ENCODE data around the gene GPR173. TPM values are rescaled to one million over a fixed set of nuclear protein-coding genes. Genes with fewer than 3 reads are reported as not detected.

GPR173 gene
- total RNA-seq, 1 donor, result 5.4 TPM

DNA sequence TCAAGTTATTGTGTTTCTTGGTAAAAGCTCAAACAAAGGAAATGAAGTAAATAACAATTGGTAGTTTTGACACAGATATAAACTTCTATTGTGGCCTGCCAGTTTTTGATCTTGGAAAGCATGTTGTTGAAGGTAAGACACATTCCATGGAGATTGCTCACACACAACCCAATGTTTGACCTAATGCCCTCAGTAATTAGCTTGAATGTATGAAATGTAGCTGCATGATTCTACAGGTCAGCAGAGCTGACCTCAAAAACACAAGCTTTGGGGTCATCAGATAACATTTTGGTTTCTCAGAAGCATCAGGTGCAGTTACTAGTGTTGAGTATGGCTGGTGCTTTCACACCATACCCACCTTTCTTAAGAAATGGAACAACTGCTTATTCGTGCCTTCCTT, 16.5 kb downstream of the GPR173 start:
- no peak for DNase-seq (ENCODE audit: low read depth in 2 of 3, low spot score in 2 of 3)

- DNase-seq (ENCODE audit: low read depth in 2 of 3, low spot score in 2 of 3), result no peak
These were observed 22.5 kb downstream of the GPR173 start for GRCh38 chrX:53071064-53071463.

- DNase-seq (ENCODE audit: low read depth in 2 of 3, low spot score in 2 of 3), result peak; percentile 71 to 84 (median 71)
These were observed 23.2 kb downstream of the GPR173 start for GRCh38 chrX:53071604-53072417.

GRCh38 chrX:53072418-53073114, 24.0 kb downstream of the GPR173 start:
- no peak for DNase-seq (ENCODE audit: low read depth in 2 of 3, low spot score in 2 of 3)

- DNase-seq (ENCODE audit: low read depth in 2 of 3, low spot score in 2 of 3), result no peak
These were observed 24.6 kb downstream of the GPR173 start for GRCh38 chrX:53073115-53073586.

DNA sequence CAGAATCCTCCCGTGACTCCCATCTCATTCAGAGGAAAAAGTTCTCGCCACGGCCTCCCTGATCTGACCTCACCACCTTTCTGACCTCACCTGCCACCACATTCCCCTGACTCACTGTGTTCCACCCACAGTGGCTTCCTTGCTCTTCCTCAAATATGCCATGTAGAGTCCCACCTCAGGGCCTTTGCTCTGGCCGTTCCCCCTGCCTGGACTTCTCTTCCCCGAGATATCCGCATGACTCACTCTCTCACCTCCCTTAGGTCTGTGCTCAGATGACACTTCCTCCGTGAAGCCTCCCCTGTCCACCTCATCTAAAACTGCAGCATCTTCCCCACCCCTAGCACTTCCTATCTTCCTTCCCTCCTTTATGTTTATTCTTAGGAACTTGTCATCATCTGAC, 26.4 kb downstream of the GPR173 start:
- no peak for DNase-seq (ENCODE audit: low read depth in 2 of 3, low spot score in 2 of 3)

- DNase-seq (ENCODE audit: low read depth in 2 of 3, low spot score in 2 of 3), result no peak
These were observed 28.1 kb downstream of the GPR173 start for GRCh38 chrX:53076671-53077070.

GRCh38 chrX:53077207-53078197, 28.9 kb downstream of the GPR173 start:
- DNase-seq (ENCODE audit: low read depth in 2 of 3, low spot score in 2 of 3), result no peak

GRCh38 chrX:53078943-53079342, 30.4 kb downstream of the GPR173 start:
- no peak for DNase-seq (ENCODE audit: low read depth in 2 of 3, low spot score in 2 of 3)

GRCh38 chrX:53080628-53081580, 32.3 kb downstream of the GPR173 start:
- no peak for DNase-seq (ENCODE audit: low read depth in 2 of 3, low spot score in 2 of 3)

GRCh38 chrX:53081925-53082772, 33.6 kb downstream of the GPR173 start, which contains the start of gene TSPYL2:
TSS of gene TSPYL2 (plus strand) at chrX:53082367. CDS start at chrX:53082499, 132 bp downstream.
- peak; percentile 74 to 97 (median 93) for DNase-seq (ENCODE audit: low read depth in 2 of 3, low spot score in 2 of 3)

DNA sequence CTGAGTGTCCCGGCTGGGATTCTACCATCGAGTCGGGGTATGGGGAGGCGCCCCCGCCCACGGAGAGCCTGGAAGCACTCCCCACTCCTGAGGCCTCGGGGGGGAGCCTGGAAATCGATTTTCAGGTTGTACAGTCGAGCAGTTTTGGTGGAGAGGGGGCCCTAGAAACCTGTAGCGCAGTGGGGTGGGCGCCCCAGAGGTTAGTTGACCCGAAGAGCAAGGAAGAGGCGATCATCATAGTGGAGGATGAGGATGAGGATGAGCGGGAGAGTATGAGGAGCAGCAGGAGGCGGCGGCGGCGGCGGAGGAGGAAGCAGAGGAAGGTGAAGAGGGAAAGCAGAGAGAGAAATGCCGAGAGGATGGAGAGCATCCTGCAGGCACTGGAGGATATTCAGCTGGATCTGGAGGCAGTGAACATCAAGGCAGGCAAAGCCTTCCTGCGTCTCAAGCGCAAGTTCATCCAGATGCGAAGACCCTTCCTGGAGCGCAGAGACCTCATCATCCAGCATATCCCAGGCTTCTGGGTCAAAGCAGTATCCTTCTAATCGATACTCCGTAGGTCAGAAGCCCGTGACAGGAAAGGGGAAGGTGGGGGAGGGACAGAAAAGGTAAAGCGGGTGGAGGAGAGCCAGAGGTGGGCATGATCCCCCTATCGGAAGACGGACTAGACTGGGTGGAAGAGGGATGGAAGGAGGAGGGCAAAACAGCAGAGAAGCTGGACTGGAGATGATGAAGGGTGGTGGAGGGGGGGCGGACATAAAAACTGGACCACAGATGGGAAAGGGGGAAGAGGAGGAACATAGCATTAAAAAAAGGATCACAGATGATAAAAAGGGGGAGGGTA, 34.4 kb downstream of the GPR173 start:
- DNase-seq (ENCODE audit: low read depth in 2 of 3, low spot score in 2 of 3), result no peak

DNA sequence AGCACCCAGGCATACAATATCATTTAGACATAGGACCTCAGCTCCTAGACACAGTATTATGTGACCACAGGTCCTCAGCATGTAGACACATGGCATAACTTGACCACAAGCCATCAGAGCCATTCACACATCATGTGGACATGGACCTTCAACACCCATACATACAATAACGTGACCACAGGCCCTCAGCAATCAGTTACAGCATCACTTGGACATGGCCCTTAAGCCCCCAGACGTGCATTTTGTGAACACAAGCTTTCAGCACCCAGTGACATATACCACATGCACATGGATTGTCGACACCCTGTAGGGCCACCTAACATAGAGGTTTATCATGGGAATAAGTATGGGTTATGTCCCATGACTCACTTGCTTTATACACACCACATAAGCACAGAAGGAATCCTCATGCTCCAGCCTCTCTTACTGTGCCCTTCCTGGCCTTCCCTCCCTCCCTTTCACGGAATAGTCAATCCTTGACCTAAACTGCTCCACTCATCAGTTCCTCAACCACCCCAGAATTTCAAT, 35.5 kb downstream of the GPR173 start:
- no peak for DNase-seq (ENCODE audit: low read depth in 2 of 3, low spot score in 2 of 3)

DNA sequence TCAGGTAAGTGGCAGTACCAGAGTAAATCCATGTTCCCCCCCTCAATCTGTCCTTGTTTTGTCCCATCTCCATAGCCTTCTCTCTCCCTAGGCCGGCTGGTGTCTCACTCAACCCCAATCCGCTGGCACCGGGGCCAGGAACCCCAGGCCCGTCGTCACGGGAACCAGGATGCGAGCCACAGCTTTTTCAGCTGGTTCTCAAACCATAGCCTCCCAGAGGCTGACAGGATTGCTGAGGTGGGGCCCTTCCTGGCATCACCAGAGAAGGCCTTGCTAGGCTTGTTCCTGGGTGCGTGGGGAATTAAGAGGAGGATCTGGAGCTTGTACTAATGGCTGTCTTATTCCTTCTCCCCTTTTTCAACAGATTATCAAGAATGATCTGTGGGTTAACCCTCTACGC, 36.3 kb downstream of the GPR173 start:
- DNase-seq (ENCODE audit: low read depth in 2 of 3, low spot score in 2 of 3), result no peak

DNA sequence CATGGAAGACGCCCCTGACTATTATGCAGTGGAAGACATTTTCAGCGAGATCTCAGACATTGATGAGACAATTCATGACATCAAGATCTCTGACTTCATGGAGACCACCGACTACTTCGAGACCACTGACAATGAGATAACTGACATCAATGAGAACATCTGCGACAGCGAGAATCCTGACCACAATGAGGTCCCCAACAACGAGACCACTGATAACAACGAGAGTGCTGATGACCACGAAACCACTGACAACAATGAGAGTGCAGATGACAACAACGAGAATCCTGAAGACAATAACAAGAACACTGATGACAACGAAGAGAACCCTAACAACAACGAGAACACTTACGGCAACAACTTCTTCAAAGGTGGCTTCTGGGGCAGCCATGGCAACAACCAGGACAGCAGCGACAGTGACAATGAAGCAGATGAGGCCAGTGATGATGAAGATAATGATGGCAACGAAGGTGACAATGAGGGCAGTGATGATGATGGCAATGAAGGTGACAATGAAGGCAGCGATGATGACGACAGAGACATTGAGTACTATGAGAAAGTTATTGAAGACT, 37.2 kb downstream of the GPR173 start:
- no peak for DNase-seq (ENCODE audit: low read depth in 2 of 3, low spot score in 2 of 3)

DNA sequence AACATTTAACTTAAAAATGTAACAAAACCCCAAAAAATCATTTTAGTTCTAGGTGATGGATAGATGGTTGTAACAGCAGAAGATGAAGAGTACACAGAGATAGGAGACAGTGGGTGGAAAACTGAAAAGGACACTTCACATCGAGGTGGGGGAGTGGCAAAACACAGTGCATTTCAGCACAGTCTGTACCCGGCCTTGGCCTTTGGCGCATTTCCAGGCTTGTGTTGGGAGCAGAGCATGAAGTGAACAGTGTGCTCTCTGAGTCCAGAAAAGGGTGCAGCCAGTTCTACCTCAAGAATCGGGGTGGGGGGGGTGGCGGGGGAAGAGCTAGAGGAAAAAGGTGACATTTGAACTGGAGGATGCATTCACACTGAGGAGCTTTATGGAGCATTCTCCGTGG, 37.9 kb downstream of the GPR173 start:
- no peak for DNase-seq (ENCODE audit: low read depth in 2 of 3, low spot score in 2 of 3)

- no peak for DNase-seq (ENCODE audit: low read depth in 2 of 3, low spot score in 2 of 3)
These were observed 38.8 kb downstream of the GPR173 start for GRCh38 chrX:53087388-53087831.
